K562 (cell line): ENCODE measurements around the gene LSM4. TPM values are rescaled to one million over a fixed set of nuclear protein-coding genes. Genes with fewer than 3 reads are reported as not detected.

ENCODE experiments used
- AFF4 ChIP-seq: sonication (generic); formaldehyde crosslinking; IDR thresholded peaks from 2 replicates; pipeline ENCODE4 v1.8.0; 2023; ENCODE audit warnings: mild to moderate bottlenecking, missing genetic modification reagents
- BRF1 ChIP-seq: IDR thresholded peaks from 3 replicates; pipeline ENCODE4 v1.6.1; 2011; ENCODE audit warnings: borderline replicate concordance, mild to moderate bottlenecking; ENCODE audit not compliant: insufficient read length; ENCODE audit errors: extremely low read depth
- CBX5 ChIP-seq: IDR thresholded peaks from 2 replicates; pipeline ENCODE4 v1.6.1; 2014; ENCODE audit warnings: low read depth, borderline replicate concordance
- CHD2 ChIP-seq: IDR thresholded peaks from 2 replicates; pipeline ENCODE4 v1.6.1; 2011; ENCODE audit warnings: low read depth, low read length
- EWSR1 ChIP-seq: fragments of 450-650 bp; IDR thresholded peaks from 2 replicates; pipeline ENCODE4 v1.6.1; 2018; ENCODE audit warnings: borderline replicate concordance, mild to moderate bottlenecking, low read depth, moderate library complexity; ENCODE audit not compliant: partially characterized antibody
- MBD1 ChIP-seq: fragments of 250-450 bp; sonication (Bioruptor Pico); IDR thresholded peaks from 2 replicates; pipeline ENCODE4 v1.8.0; 2022; ENCODE audit warnings: inconsistent platforms
- MCM3 ChIP-seq: fragments of 450-650 bp; IDR thresholded peaks from 2 replicates; pipeline ENCODE4 v1.6.1; 2016
- NFE2L1 ChIP-seq: fragments of 450-650 bp; IDR thresholded peaks from 2 replicates; pipeline ENCODE4 v1.6.1; 2016; ENCODE audit warnings: missing genetic modification characterization, low read depth, mild to moderate bottlenecking, missing compliant biosample characterization, moderate library complexity, borderline replicate concordance
- NONO ChIP-seq, 2 experiments: fragments of 200-400 bp in 1 of 2; fragments of 450-650 bp in 1 of 2; formaldehyde crosslinking in 1 of 2; IDR thresholded peaks; 2 replicates each; pipeline ENCODE4 v1.6.1; 2017; ENCODE audit warnings: low read depth in 2 of 2, mild to moderate bottlenecking in 2 of 2, moderate library complexity in 2 of 2, low read length in 1 of 2
- RBM25 ChIP-seq: fragments of 200-400 bp; formaldehyde crosslinking; IDR thresholded peaks from 2 replicates; pipeline ENCODE4 v1.6.1; 2018; ENCODE audit warnings: low read length, low read depth, moderate library complexity; ENCODE audit not compliant: severe bottlenecking
- SMAD2 ChIP-seq: fragments of 150-350 bp; IDR thresholded peaks from 2 replicates; pipeline ENCODE4 v1.6.1; 2014; ENCODE audit warnings: low read depth, mild to moderate bottlenecking, low read length
- STAT5A ChIP-seq: IDR thresholded peaks from 2 replicates; pipeline ENCODE4 v1.6.1; 2012; ENCODE audit warnings: low read length, inconsistent platforms, borderline replicate concordance
- UBTF ChIP-seq, 2 experiments: IDR thresholded peaks; 2 replicates each; pipeline ENCODE4 v1.6.1; 2012; ENCODE audit warnings: improper control_type of control experiment in 2 of 2, low read depth in 2 of 2, low read length in 2 of 2, borderline replicate concordance in 1 of 2
- ZNF699 ChIP-seq: fragments of 250-450 bp; sonication (Bioruptor Pico); IDR thresholded peaks from 2 replicates; pipeline ENCODE4 v1.8.0; 2021; ENCODE audit warnings: mild to moderate bottlenecking, moderate library complexity; ENCODE audit not compliant: insufficient replicate concordance
- ZNF79 ChIP-seq: fragments of 250-450 bp; sonication (Bioruptor Pico); IDR thresholded peaks from 2 replicates; pipeline ENCODE4 v1.4.0; 2020; ENCODE audit warnings: low read depth, mild to moderate bottlenecking, moderate library complexity
- polyA plus RNA-seq, 8 experiments: library from polyadenylated mRNA; depleted of rRNA in 4 of 8; stranded (reverse) in 5 of 8; unstranded in 3 of 8; fragments of >200 nt; fragmentation: Nextera tagmentation in 2 of 8; fragmentation: Illumina TruSeq in 1 of 8; extraction: Ambion mirVana in 2 of 8; extraction: Trizol in 1 of 8; gene quantifications; 2 replicates each; pipeline versions ENCODE4 v1.2.1 to v1.2.3, GENCODE V29; 2011 to 2014; ENCODE audit warnings: inconsistent platforms in 1 of 8, missing spikeins in 1 of 8
- total RNA-seq, 7 experiments: library from RNA; depleted of rRNA in 6 of 7; stranded (reverse); fragments of >200 nt in 6 of 7; fragmentation: Illumina TruSeq in 2 of 7; extraction: Trizol in 2 of 7; gene quantifications; 2 replicates each; pipeline versions ENCODE4 v1.2.1 to v1.2.3, GENCODE V29; 2011 to 2021; ENCODE audit warnings: low replicate concordance in 1 of 7
- TF ChIP-seq, protein P1 (sequence below): fragments of 250-450 bp; sonication (Bioruptor Pico); IDR thresholded peaks from 2 replicates; pipeline ENCODE4 v1.9.0; 2021; ENCODE audit warnings: mild to moderate bottlenecking

Gene LSM4
- total and polyA plus RNA-seq, 9 of the 15 experiments (the other 6 are each of a cell fraction or from before 2014, with no cell fraction given): 11.9 to 763 (median 202) TPM

DNA sequence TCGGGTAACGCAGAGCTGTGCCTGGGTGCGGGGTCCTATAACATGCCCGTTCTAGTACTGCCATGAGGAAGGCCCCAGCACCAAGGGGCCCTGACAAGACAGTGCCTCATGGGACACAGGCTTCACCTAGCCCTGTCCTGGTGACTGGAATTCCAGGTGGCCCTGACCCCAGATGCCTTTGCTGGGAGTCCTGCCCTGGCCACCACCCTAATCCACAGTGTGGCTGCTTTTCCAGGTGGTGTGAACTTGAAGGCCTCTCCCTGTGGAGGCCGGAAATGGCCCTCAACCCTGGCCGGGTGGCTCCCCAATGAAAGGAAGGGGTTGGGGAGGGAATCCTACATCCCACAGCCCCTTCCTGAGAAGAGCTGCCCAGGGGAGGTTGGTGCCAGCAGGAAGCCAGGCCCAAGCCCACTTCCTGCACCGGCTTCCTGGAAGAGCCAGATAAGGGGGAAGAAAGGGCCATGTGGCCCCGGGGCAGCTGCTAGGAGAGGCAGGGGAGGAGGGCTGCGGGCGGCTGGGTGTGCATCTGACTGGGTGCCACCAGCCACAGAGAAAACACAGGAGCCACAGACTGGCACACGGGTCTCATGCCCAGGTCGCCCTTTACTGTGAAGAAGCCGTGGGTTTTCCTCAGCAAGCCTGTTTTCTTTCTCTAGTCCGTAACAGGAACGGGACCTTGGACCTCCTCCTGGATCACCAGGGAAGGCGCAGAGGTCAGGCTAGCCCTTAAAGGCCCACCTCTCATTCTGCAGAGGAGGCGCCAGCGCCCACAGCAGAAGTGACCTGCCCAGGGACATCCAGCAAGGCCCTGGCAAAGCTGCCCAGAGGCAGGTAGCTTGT is 4.7 kb downstream of the LSM4 start (continued):
- TF ChIP-seq UBTF (IDR thresholded peaks at IDR 0.05; ENCODE audit: borderline replicate concordance in 1 of 2, low read depth in 2 of 2, low read length in 2 of 2): peak in 1 of 2 experiments; percentile 52; a peak in 1 of 4 replicates
- no peak for TF ChIP-seq AFF4 (CRISPR knock-in tag)
- TF ChIP-seq BRF1: no peak
- TF ChIP-seq CBX5: no peak
- 0 out of 4 replicates have a peak, but pooled peaks of 1 of the 2 experiments have one; percentile 9 for TF ChIP-seq NONO (IDR thresholded peaks at IDR 0.05; ENCODE audit: low read depth in 2 of 2, low read length in 1 of 2)
- TF ChIP-seq MCM3: no peak
- no peak for TF ChIP-seq MBD1 (CRISPR knock-in tag)
- no peak for TF ChIP-seq STAT5A
- no peak for TF ChIP-seq RBM25
- no peak for TF ChIP-seq SMAD2
- TF ChIP-seq, protein P1, sequence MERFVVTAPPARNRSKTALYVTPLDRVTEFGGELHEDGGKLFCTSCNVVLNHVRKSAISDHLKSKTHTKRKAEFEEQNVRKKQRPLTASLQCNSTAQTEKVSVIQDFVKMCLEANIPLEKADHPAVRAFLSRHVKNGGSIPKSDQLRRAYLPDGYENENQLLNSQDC (CRISPR knock-in tag): no peak
- no peak for TF ChIP-seq EWSR1
- no peak for TF ChIP-seq ZNF699 (CRISPR knock-in tag)
- TF ChIP-seq ZNF79: peak; percentile 15; the same call in 1 of the 2 replicates
- no peak for TF ChIP-seq NFE2L1 (tag)
- TF ChIP-seq CHD2: no peak
